A549 (cell line): ENCODE data around the gene OSBPL3.

Experiments used
- CEBPB ChIP-seq, 2 experiments: fragments of >200 bp in 1 of 2; sonication (Bioruptor Twin) in 1 of 2; formaldehyde crosslinking in 1 of 2; IDR thresholded peaks; 2 replicates each; pipeline ENCODE4 v1.6.1; 2012 to 2016
- JUN ChIP-seq, 2 experiments: fragments of >200 bp; sonication (Bioruptor Twin); formaldehyde crosslinking; IDR thresholded peaks; 2 replicates in 1 of 2; 3 replicates in 1 of 2; pipeline ENCODE4 v1.6.1; 2016 to 2017
- RNF2 ChIP-seq: fragments of 200-600 bp; sonication (generic); IDR thresholded peaks from 2 replicates; pipeline ENCODE4 v1.6.1; 2016; ENCODE audit warnings: low read depth, mild to moderate bottlenecking, antibody characterized with exemption, moderate library complexity, borderline replicate concordance
- SMC3 ChIP-seq: fragments of >200 bp; sonication (Bioruptor Twin); formaldehyde crosslinking; IDR thresholded peaks from 3 replicates; pipeline ENCODE4 v1.6.1; 2018; ENCODE audit warnings: inconsistent platforms
- TF ChIP-seq, protein P1 (sequence below): fragments of >200 bp; sonication (Bioruptor Twin); formaldehyde crosslinking; IDR thresholded peaks from 3 replicates; pipeline ENCODE4 v1.5.1; 2016

DNA sequence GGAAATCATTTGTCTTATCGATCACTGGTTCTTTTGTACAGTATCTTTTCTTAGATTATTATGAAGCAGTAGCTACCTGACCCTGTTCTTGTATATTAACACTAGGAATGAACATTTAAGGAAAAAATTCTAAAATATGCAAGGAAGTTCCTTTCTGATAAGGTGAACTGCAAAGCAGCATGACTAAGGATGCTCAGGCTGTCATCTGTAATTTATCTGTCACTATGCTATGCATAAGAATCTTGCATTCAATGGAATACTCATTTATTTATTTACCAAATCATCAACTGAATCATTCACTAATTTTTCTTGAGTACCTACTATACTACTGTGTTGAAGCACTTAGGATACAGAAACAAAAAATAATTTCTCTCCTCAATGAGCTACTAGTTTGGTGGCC is 228.5 kb downstream of the OSBPL3 start:
- TF ChIP-seq, protein P1, sequence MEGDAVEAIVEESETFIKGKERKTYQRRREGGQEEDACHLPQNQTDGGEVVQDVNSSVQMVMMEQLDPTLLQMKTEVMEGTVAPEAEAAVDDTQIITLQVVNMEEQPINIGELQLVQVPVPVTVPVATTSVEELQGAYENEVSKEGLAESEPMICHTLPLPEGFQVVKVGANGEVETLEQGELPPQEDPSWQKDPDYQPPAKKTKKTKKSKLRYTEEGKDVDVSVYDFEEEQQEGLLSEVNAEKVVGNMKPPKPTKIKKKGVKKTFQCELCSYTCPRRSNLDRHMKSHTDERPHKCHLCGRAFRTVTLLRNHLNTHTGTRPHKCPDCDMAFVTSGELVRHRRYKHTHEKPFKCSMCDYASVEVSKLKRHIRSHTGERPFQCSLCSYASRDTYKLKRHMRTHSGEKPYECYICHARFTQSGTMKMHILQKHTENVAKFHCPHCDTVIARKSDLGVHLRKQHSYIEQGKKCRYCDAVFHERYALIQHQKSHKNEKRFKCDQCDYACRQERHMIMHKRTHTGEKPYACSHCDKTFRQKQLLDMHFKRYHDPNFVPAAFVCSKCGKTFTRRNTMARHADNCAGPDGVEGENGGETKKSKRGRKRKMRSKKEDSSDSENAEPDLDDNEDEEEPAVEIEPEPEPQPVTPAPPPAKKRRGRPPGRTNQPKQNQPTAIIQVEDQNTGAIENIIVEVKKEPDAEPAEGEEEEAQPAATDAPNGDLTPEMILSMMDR = no peak
- TF ChIP-seq SMC3 (no peak), RNF2 (no peak), CEBPB (IDR thresholded peaks at IDR 0.05) (no peak), JUN (IDR thresholded peaks at IDR 0.05) (no peak)
